Lung (tissue), 12 donors: ENCODE results near the gene C1GALT1. TPM values are rescaled to one million over a fixed set of nuclear protein-coding genes. Genes with fewer than 3 reads are reported as not detected.
A peak's percentile ranks its signal among the peaks of the same experiment; 100 is the strongest.

ENCODE experiments used
- ATAC-seq: fragments of 200-7000 bp; cut with Tn5 transposase; one replicate; pipeline ENCODE4 v1.9.1; 2020; ENCODE audit warnings: moderate number of reproducible peaks; ENCODE audit not compliant: insufficient read depth, low FRiP score
- DNase-seq, 3 donors: peaks; one replicate each; pipeline ENCODE4 v3.0.0-alpha.2; 2013 to 2017
- H3K27ac ChIP-seq, 2 donors: one replicate each; pipeline ENCODE4 v1.5.1; 2013; ENCODE audit warnings: mild to moderate bottlenecking in 2 of 2, moderate library complexity in 2 of 2, control low read depth in 1 of 2, inconsistent platforms in 1 of 2, low read depth in 1 of 2, low read length in 1 of 2
- H3K27me3 ChIP-seq, 3 donors: one replicate each; pipeline ENCODE4 v1.5.1; 2013; ENCODE audit warnings: low read length in 2 of 3; ENCODE audit not compliant: control insufficient read depth in 3 of 3, insufficient read depth in 3 of 3
- H3K36me3 ChIP-seq, 4 donors: one replicate each; pipeline ENCODE4 v1.5.1; 2013; ENCODE audit warnings: low read length in 4 of 4, mild to moderate bottlenecking in 1 of 4, moderate library complexity in 1 of 4; ENCODE audit not compliant: control insufficient read depth in 4 of 4, insufficient read depth in 4 of 4
- H3K4me1 ChIP-seq, 5 donors: one replicate each; pipeline ENCODE4 v1.5.1; 2013; ENCODE audit warnings: low read length in 5 of 5, mild to moderate bottlenecking in 2 of 5, moderate library complexity in 1 of 5; ENCODE audit not compliant: control insufficient read depth in 5 of 5, insufficient read depth in 5 of 5
- H3K4me3 ChIP-seq: one replicate; pipeline ENCODE4 v1.5.1; 2013; ENCODE audit warnings: mild to moderate bottlenecking, control low read depth, moderate library complexity
- H3K9ac ChIP-seq, 2 donors: one replicate each; pipeline ENCODE4 v1.5.1; 2013; ENCODE audit warnings: low read length in 2 of 2, control low read depth in 1 of 2; ENCODE audit not compliant: insufficient read depth in 1 of 2
- H3K9me3 ChIP-seq, 4 donors: one replicate each; pipeline ENCODE4 v1.5.1; 2013; ENCODE audit warnings: low read length in 3 of 4, mild to moderate bottlenecking in 1 of 4, moderate library complexity in 1 of 4; ENCODE audit not compliant: control insufficient read depth in 4 of 4, insufficient read depth in 3 of 4
- CTCF ChIP-seq: IDR thresholded peaks from 2 replicates; pipeline ENCODE4 v1.5.1; 2012; ENCODE audit warnings: mild to moderate bottlenecking; ENCODE audit errors: control extremely low read depth, extremely low read depth
- WGBS, 2 donors: extraction: QIAGEN DNeasy Blood & Tissue Kit; methylation state at CpG; one replicate each; pipeline ENCODE4 v1.1.7; 2013; 5-methylcytosine and 5-hydroxymethylcytosine counted together
- polyA plus RNA-seq, 2 donors: library from polyadenylated mRNA; stranded (reverse); fragments of 200-250 nt; gene quantifications; one replicate each; pipeline ENCODE4 v1.2.1, GENCODE V29; 2013
- total RNA-seq, 2 donors: library from RNA; depleted of rRNA in 1 of 2; stranded (reverse); fragments of >200 nt in 1 of 2; gene quantifications; one replicate each; pipeline ENCODE4 v1.2.1, GENCODE V29; 2014 to 2021
- donor health status: control.
- donor health status: control.
- donor health status: Bipolar disorder and iron deficiency.
- donor health status: healthy.
- donor health status: DM: yes; HTN: yes; CAD: no.

The C1GALT1 gene
- total and polyA plus RNA-seq, 4 donors, result 10.5 to 39.5 (median 23.3) TPM

GRCh38 chr7:7264306-7265040 lies 82.1 kb downstream of the C1GALT1 start:
- no peak for TF ChIP-seq CTCF
- no peak for ATAC-seq
- no peak for DNase-seq
- Histone ChIP-seq H3K9ac (no peak overlapping the region), H3K9me3 (no peaks in the 10 kb centered on the region), H3K4me1 (no peaks in the 10 kb centered on the region), H3K27ac (no peak overlapping the region), H3K36me3 (no peaks in the 10 kb centered on the region), H3K4me3 (no peak overlapping the region), H3K27me3 (no peaks in the 10 kb centered on the region)
- 90 to 97% methylated on average over 9 of the region's 9 CpGs for WGBS, 2 donors

- no peaks in the 10 kb centered on the region for H3K36me3 ChIP-seq
- WGBS, 2 donors, result 85 to 90% methylated on average over 8 of the region's 8 CpGs
- no peaks in the 10 kb centered on the region for H3K9me3 ChIP-seq
- H3K9ac ChIP-seq, result no peak overlapping the region
- no peaks in the 10 kb centered on the region for H3K4me1 ChIP-seq
- H3K27me3 ChIP-seq, result no peaks in the 10 kb centered on the region
- no peak overlapping the region for H3K27ac ChIP-seq
- no peak overlapping the region for H3K4me3 ChIP-seq
- ATAC-seq (no peak), DNase-seq (peak in 2 of 3 donors; percentile 19 to 61)
- no peak for TF ChIP-seq CTCF
Measured at GRCh38 chr7:7265081-7266075, 83.0 kb downstream of the C1GALT1 start.

- WGBS, 2 donors, result 90% methylated on average over 6 of the region's 6 CpGs
- H3K4me1 ChIP-seq, result no peaks in the 10 kb centered on the region
- H3K4me3 ChIP-seq, result no peak overlapping the region
- ATAC-seq (no peak), DNase-seq (no peak)
- H3K9ac ChIP-seq, result no peak overlapping the region
- no peaks in the 10 kb centered on the region for H3K9me3 ChIP-seq
- no peaks in the 10 kb centered on the region for H3K27me3 ChIP-seq
- H3K36me3 ChIP-seq, result no peaks in the 10 kb centered on the region
- no peak overlapping the region for H3K27ac ChIP-seq
- no peak for TF ChIP-seq CTCF
Measured at GRCh38 chr7:7266257-7266881, 84.0 kb downstream of the C1GALT1 start.
